ENCODE data around the gene LUZP2.

DNA sequence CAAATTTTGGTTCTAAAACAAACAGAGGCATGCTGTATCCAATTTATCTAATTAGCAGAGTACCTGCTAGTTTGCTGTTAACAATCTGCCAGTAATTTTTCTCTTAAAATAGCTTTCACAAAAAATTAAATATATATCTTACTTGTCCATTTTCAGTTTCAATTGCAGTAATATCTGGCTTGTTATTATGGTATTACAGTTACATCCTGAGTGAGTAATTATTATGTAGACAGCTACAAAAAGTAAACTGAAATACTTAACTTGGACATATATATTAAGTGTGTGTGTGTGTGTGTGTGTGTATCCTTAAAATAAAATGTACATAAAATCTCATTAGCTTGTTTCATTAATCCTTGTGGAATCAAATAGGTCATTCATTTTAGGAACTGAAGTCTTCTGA is 148.7 kb downstream of the LUZP2 start:
- no peak for TF ChIP-seq POLR2AphosphoS5 (IDR thresholded peaks at IDR 0.05)
- TF ChIP-seq EZH2 (IDR thresholded peaks at IDR 0.05; ENCODE audit: borderline replicate concordance, insufficient read depth, low read length, poor library complexity, severe bottlenecking): no peak

Measured in neural cell (in vitro differentiated cells).